Peyer's patch (tissue), 4 donors: ENCODE measurements around the gene MFAP4. TPM values are rescaled to one million over a fixed set of nuclear protein-coding genes. Genes with fewer than 3 reads are reported as not detected.

ENCODE experiments used
- DNase-seq, 3 donors: peaks; one replicate each; pipeline ENCODE4 v3.0.0-alpha.2; 2017 to 2019
- H3K27ac ChIP-seq, 4 donors: fragments of 200-600 bp; sonication (generic); one replicate each; pipeline ENCODE4 v1.5.1; 2016 to 2019
- H3K27me3 ChIP-seq, 2 donors: fragments of 200-600 bp; sonication (generic); one replicate each; pipeline ENCODE4 v1.5.1; 2019
- H3K36me3 ChIP-seq, 3 donors: fragments of 200-600 bp; sonication (generic); one replicate each; pipeline ENCODE4 v1.5.1; 2016 to 2019
- H3K4me1 ChIP-seq, 4 donors: fragments of 200-600 bp; sonication (generic); one replicate each; pipeline ENCODE4 v1.5.1; 2016 to 2019
- H3K4me3 ChIP-seq, 4 donors: fragments of 200-600 bp; sonication (generic); 1 replicate in 3 of 4; 2 replicates in 1 of 4; pipeline ENCODE4 v1.5.1; 2016 to 2019; ENCODE audit warnings: mild to moderate bottlenecking in 1 of 4
- H3K9me3 ChIP-seq, 4 donors: fragments of 200-600 bp; sonication (generic); one replicate each; pipeline ENCODE4 v1.5.1; 2016 to 2019; ENCODE audit warnings: mild to moderate bottlenecking in 1 of 4
- CTCF ChIP-seq, 6 experiments: fragments of 450-650 bp in 4 of 6; fragments of 200-600 bp in 2 of 6; sonication (generic) in 1 of 6; IDR thresholded peaks; one replicate each; pipeline ENCODE4 v1.5.1; 2017 to 2019; ENCODE audit warnings: antibody characterized with exemption in 6 of 6, mild to moderate bottlenecking in 3 of 6, moderate library complexity in 1 of 6
- POLR2A ChIP-seq, 2 donors: fragments of 450-650 bp; IDR thresholded peaks; one replicate each; pipeline ENCODE4 v1.5.1; 2017; ENCODE audit warnings: antibody characterized with exemption in 2 of 2, mild to moderate bottlenecking in 2 of 2, moderate library complexity in 2 of 2
- total RNA-seq, 4 donors: library from RNA; depleted of rRNA; stranded (reverse); fragments of >200 nt; gene quantifications; one replicate each; pipeline ENCODE4 v1.1.0, GENCODE V29; 2016

Gene MFAP4
- total RNA-seq, 4 donors from 2014 or later = 12.6 to 70.8 (median 43.9) TPM

GRCh38 chr17:19363460-19364035 lies 23.4 kb downstream of the MFAP4 start:
- H3K9me3 ChIP-seq = no peaks in the 10 kb centered on the region
- H3K27me3 ChIP-seq = no peaks in the 10 kb centered on the region
- H3K4me3 ChIP-seq = no peak overlapping the region
- DNase-seq = no peak
- TF ChIP-seq CTCF (IDR thresholded peaks at IDR 0.05) (no peak), POLR2A (IDR thresholded peaks at IDR 0.05) (no peak)
- peak overlapping the region in 1 of 4 donors; percentile 85 for H3K27ac ChIP-seq
- H3K36me3 ChIP-seq = no peaks in the 10 kb centered on the region
- H3K4me1 ChIP-seq = peaks cover 0 to 9% (median 3%) of the 10 kb centered on the region in 4 donors

- Histone ChIP-seq H3K27ac (peak overlapping the region; percentile 48 to 93 (median 83)), H3K4me1 (peaks cover 0 to 9% (median 3%) of the 10 kb centered on the region in 4 donors), H3K9me3 (no peaks in the 10 kb centered on the region), H3K27me3 (no peaks in the 10 kb centered on the region), H3K4me3 (peak overlapping the region; percentile 51 to 76 (median 73)), H3K36me3 (no peaks in the 10 kb centered on the region)
- DNase-seq = no peak
- TF ChIP-seq POLR2A (IDR thresholded peaks at IDR 0.05) (no peak), CTCF (IDR thresholded peaks at IDR 0.05) (no peak)
Measured at GRCh38 chr17:19363114-19363438, 23.9 kb downstream of the MFAP4 start.

- Histone ChIP-seq H3K27ac (peak within 1 kb of the TSS; percentile 48 to 93 (median 83)), H3K36me3 (no peaks in the 10 kb centered on the region), H3K9me3 (no peaks in the 10 kb centered on the region), H3K27me3 (no peaks in the 10 kb centered on the region), H3K4me1 (peaks cover 0 to 9% (median 3%) of the 10 kb centered on the region in 4 donors), H3K4me3 (peak within 1 kb of the TSS; percentile 51 to 76 (median 73))
- DNase-seq = peak; percentile 92 to 98 (median 97)
- TF ChIP-seq POLR2A (IDR thresholded peaks at IDR 0.05) (peak in 1 of 2 donors; percentile 55), CTCF (IDR thresholded peaks at IDR 0.05) (peak; percentile 97 to 100 (median 100))
Measured at GRCh38 chr17:19362277-19363113, 24.5 kb downstream of the MFAP4 start, which contains the start of gene B9D1. Gene B9D1, minus strand, starts transcription at chr17:19362723. Its CDS starts 154 bp downstream, at chr17:19362569.

- no peaks in the 10 kb centered on the region for H3K36me3 ChIP-seq
- no peaks in the 10 kb centered on the region for H3K9me3 ChIP-seq
- peaks cover 0 to 9% (median 3%) of the 10 kb centered on the region in 4 donors for H3K4me1 ChIP-seq
- H3K27ac ChIP-seq = peak overlapping the region; percentile 48 to 93 (median 83)
- H3K4me3 ChIP-seq = peak overlapping the region; percentile 51 to 76 (median 73)
- DNase-seq = no peak
- H3K27me3 ChIP-seq = no peaks in the 10 kb centered on the region
- no peak for TF ChIP-seq CTCF (IDR thresholded peaks at IDR 0.05)
- TF ChIP-seq POLR2A (IDR thresholded peaks at IDR 0.05) = no peak
Measured at GRCh38 chr17:19361944-19362276, 25.1 kb downstream of the MFAP4 start.

- peaks cover 0 to 9% (median 3%) of the 10 kb centered on the region in 4 donors for H3K4me1 ChIP-seq
- no peaks in the 10 kb centered on the region for H3K36me3 ChIP-seq
- H3K9me3 ChIP-seq = no peaks in the 10 kb centered on the region
- no peaks in the 10 kb centered on the region for H3K27me3 ChIP-seq
- no peak overlapping the region for H3K4me3 ChIP-seq
- H3K27ac ChIP-seq = no peak overlapping the region
- TF ChIP-seq CTCF (IDR thresholded peaks at IDR 0.05) (no peak), POLR2A (IDR thresholded peaks at IDR 0.05) (no peak)
- peak in 1 of 3 donors; percentile 39 for DNase-seq
Measured at GRCh38 chr17:19361326-19361725, 25.7 kb downstream of the MFAP4 start.
